WTC11 (cell line): ENCODE data around the gene POMT1. TPM values are rescaled to one million over a fixed set of nuclear protein-coding genes. Genes with fewer than 3 reads are reported as not detected.

ENCODE experiments used
- ATAC-seq: fragments of 200-7000 bp; cut with Tn5 transposase; 2 replicates; pipeline ENCODE4 v1.10.0; 2021; ENCODE audit warnings: mild to moderate bottlenecking, moderate library complexity
- CTCF ChIA-PET: fragments of 300-600 bp; sonication (Branson Sonifier 250); formaldehyde crosslinking; loops from one replicate; lab custom pipeline; 2021; ENCODE audit warnings: antibody characterized with exemption; lab: Charles Lee
- POLR2A ChIA-PET: fragments of 350-600 bp; sonication (Branson Sonifier 250); formaldehyde crosslinking; loops from one replicate; lab custom pipeline; 2021; ENCODE audit warnings: antibody characterized with exemption; lab: Charles Lee
- DNase-seq: peaks from one replicate; pipeline ENCODE4 v3.0.0; 2021; ENCODE audit warnings: low spot score
- H3K27ac Mint-ChIP-seq: 2 replicates; pipeline ENCODE4 v1.8.0; 2021; ENCODE audit warnings: mixed read lengths
- H3K27me3 Mint-ChIP-seq: 2 replicates; pipeline ENCODE4 v1.8.0; 2021; ENCODE audit warnings: low read depth, mild to moderate bottlenecking, moderate library complexity, mixed read lengths
- H3K36me3 Mint-ChIP-seq: 2 replicates; pipeline ENCODE4 v1.8.0; 2021; ENCODE audit warnings: mixed read lengths
- H3K4me1 Mint-ChIP-seq: 2 replicates; pipeline ENCODE4 v1.8.0; 2022; ENCODE audit warnings: mixed read lengths
- H3K4me3 Mint-ChIP-seq: 2 replicates; pipeline ENCODE4 v1.8.0; 2021; ENCODE audit warnings: mild to moderate bottlenecking, moderate library complexity, mixed read lengths
- H3K9me3 Mint-ChIP-seq: 2 replicates; pipeline ENCODE4 v1.8.0; 2021; ENCODE audit warnings: mixed read lengths
- CREM ChIP-seq: sonication (generic); formaldehyde crosslinking; IDR thresholded peaks from 2 replicates; pipeline ENCODE4 v1.8.1; 2022; ENCODE audit warnings: mild to moderate bottlenecking, missing genetic modification reagents, moderate library complexity
- E2F5 ChIP-seq: sonication (generic); formaldehyde crosslinking; IDR thresholded peaks from 2 replicates; pipeline ENCODE4 v1.8.1; 2022; ENCODE audit warnings: mild to moderate bottlenecking, moderate library complexity, missing genetic modification reagents
- ELF4 ChIP-seq: sonication (generic); formaldehyde crosslinking; IDR thresholded peaks from 2 replicates; pipeline ENCODE4 v1.8.1; 2022; ENCODE audit warnings: low read depth, mild to moderate bottlenecking, moderate library complexity, missing genetic modification reagents
- EMX1 ChIP-seq: fragments of 250-450 bp; sonication (Bioruptor Pico); IDR thresholded peaks from 2 replicates; pipeline ENCODE4 v1.8.0; 2021; ENCODE audit warnings: mild to moderate bottlenecking
- ERG ChIP-seq: fragments of 250-450 bp; sonication (Bioruptor Pico); IDR thresholded peaks from 2 replicates; pipeline ENCODE4 v1.8.0; 2021; ENCODE audit warnings: mild to moderate bottlenecking
- ESRRA ChIP-seq: sonication (generic); formaldehyde crosslinking; IDR thresholded peaks from 2 replicates; pipeline ENCODE4 v1.8.1; 2022; ENCODE audit warnings: mild to moderate bottlenecking, missing genetic modification reagents, borderline replicate concordance
- FOXJ3 ChIP-seq: sonication (generic); formaldehyde crosslinking; IDR thresholded peaks from 2 replicates; pipeline ENCODE4 v1.9.0; 2021; ENCODE audit warnings: missing genetic modification reagents, mild to moderate bottlenecking, borderline replicate concordance
- JUN ChIP-seq: sonication (generic); formaldehyde crosslinking; IDR thresholded peaks from 2 replicates; pipeline ENCODE4 v1.8.0; 2023; ENCODE audit warnings: mild to moderate bottlenecking, missing genetic modification reagents
- MLX ChIP-seq: sonication (generic); formaldehyde crosslinking; IDR thresholded peaks from 2 replicates; pipeline ENCODE4 v1.8.1; 2023; ENCODE audit warnings: mild to moderate bottlenecking, missing genetic modification reagents, moderate library complexity
- NR2C2 ChIP-seq: sonication (generic); formaldehyde crosslinking; IDR thresholded peaks from 2 replicates; pipeline ENCODE4 v1.8.0; 2022; ENCODE audit warnings: mild to moderate bottlenecking, missing genetic modification reagents
- NR3C1 ChIP-seq: sonication (generic); formaldehyde crosslinking; conservative IDR thresholded peaks from 2 replicates; pipeline ENCODE4 v1.8.1; 2023; ENCODE audit warnings: low read depth, mild to moderate bottlenecking, missing genetic modification reagents
- OVOL2 ChIP-seq: fragments of 250-450 bp; sonication (Bioruptor Pico); IDR thresholded peaks from 2 replicates; pipeline ENCODE4 v1.9.0; 2021; ENCODE audit warnings: mild to moderate bottlenecking, borderline replicate concordance
- PRDM15 ChIP-seq: sonication (generic); formaldehyde crosslinking; IDR thresholded peaks from 2 replicates; pipeline ENCODE4 v1.8.0; 2022; ENCODE audit warnings: missing genetic modification reagents
- SMAD3 ChIP-seq: sonication (generic); formaldehyde crosslinking; IDR thresholded peaks from 2 replicates; pipeline ENCODE4 v1.8.0; 2022; ENCODE audit warnings: missing genetic modification reagents, mild to moderate bottlenecking, borderline replicate concordance
- TEAD1 ChIP-seq: sonication (generic); formaldehyde crosslinking; IDR thresholded peaks from 2 replicates; pipeline ENCODE4 v1.8.0; 2022; ENCODE audit warnings: mild to moderate bottlenecking, missing genetic modification reagents
- TP53 ChIP-seq: sonication (generic); formaldehyde crosslinking; IDR thresholded peaks from 2 replicates; pipeline ENCODE4 v1.8.1; 2023; ENCODE audit warnings: mild to moderate bottlenecking, missing genetic modification reagents
- ZNF121 ChIP-seq: sonication (generic); formaldehyde crosslinking; IDR thresholded peaks from 2 replicates; pipeline ENCODE4 v1.8.0; 2023; ENCODE audit warnings: missing genetic modification reagents
- ZNF281 ChIP-seq: sonication (generic); formaldehyde crosslinking; IDR thresholded peaks from 2 replicates; pipeline ENCODE4 v1.8.0; 2023; ENCODE audit warnings: mild to moderate bottlenecking, missing genetic modification reagents
- ZNF317 ChIP-seq: sonication (generic); formaldehyde crosslinking; IDR thresholded peaks from 2 replicates; pipeline ENCODE4 v1.8.1; 2023; ENCODE audit warnings: low read depth, mild to moderate bottlenecking, moderate library complexity, missing genetic modification reagents, borderline replicate concordance
- ZNF671 ChIP-seq: fragments of 250-450 bp; sonication (Bioruptor Pico); IDR thresholded peaks from 2 replicates; pipeline ENCODE4 v1.8.0; 2021; ENCODE audit warnings: mild to moderate bottlenecking
- total RNA-seq: library from RNA; stranded (reverse); gene quantifications from 3 replicates; pipeline ENCODE4 v1.2.3, GENCODE V29; 2021
- TF ChIP-seq, protein P1 (sequence below): sonication (generic); formaldehyde crosslinking; conservative IDR thresholded peaks from 2 replicates; pipeline ENCODE4 v1.8.1; 2023; ENCODE audit warnings: mild to moderate bottlenecking, low read depth, missing genetic modification reagents, moderate library complexity

POMT1 gene
- total RNA-seq, 1 experiment from 2014 or later: 36.2 TPM

DNA sequence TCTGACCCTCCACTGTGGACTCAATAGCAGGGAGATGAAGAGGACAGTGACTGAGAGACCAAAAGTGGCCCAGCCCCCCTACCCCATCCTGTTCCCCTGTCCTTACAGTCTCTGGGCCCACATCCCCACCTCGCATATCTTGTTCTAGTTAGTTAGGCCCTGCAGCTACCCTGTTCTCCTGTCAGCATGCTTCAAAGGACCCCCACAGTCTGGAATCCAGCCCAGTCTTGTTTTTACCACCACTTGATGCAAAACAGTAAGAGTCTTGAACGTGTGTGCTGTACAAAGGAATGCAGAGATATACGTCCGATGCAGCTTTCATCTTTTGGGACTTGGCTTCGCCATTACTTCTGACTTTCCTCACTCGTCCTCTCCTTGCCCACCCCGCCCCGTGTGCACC lies 12.2 kb upstream of the POMT1 start:
- no peak for DNase-seq
- ChIA-PET CTCF (no interaction called here), POLR2A (no interaction called here)
- H3K36me3 Mint-ChIP-seq: peaks cover 98% of the 10 kb centered on the region
- no peaks in the 10 kb centered on the region for H3K9me3 Mint-ChIP-seq
- no peaks in the 10 kb centered on the region for H3K27me3 Mint-ChIP-seq
- no peaks in the 10 kb centered on the region for H3K4me1 Mint-ChIP-seq
- H3K27ac Mint-ChIP-seq: no peak overlapping the region
- ATAC-seq: no peak
- no peak overlapping the region for H3K4me3 Mint-ChIP-seq
- TF ChIP-seq NR2C2 (CRISPR knock-in tag) (no peak), CREM (no peak), EMX1 (CRISPR knock-in tag) (no peak), TP53 (CRISPR knock-in tag) (no peak), FOXJ3 (no peak), ERG (no peak), PRDM15 (CRISPR knock-in tag) (no peak), ZNF671 (CRISPR knock-in tag) (no peak), JUN (CRISPR knock-in tag) (no peak)

DNA sequence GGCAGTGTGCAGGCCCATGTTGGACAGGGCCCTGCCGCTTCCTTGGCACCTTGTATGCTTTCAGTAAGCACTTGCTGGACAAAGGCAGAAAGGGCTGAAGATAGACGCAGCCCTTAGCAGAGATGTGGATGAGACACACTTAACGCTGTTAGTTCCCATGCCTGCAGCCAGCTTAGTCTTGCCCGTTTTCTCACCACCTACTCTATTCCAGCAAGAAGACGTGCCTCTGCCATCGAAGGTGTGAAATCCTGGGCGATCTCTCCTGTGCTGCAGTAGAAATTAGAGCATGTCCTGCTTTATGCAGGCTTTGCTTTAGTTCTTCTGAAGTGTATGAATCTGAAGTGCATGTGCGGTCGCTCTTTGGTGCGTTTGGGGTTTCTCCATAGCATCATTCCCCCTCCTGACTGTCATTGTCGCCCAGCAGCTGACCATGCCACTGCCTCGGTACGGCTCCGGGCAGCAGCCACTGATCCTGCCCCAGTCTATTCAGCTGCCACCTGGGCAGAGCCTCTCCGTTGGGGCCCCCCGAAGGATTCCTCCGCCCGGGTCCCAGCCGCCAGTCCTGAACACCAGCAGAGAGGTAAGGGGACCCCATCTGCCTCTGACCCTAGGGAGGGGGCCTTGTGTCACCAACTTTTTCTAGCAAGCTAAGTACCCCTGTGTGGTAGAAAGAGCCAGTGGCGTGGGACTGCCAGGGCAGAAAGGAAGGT lies 11.6 kb upstream of the POMT1 start:
- H3K27me3 Mint-ChIP-seq: no peaks in the 10 kb centered on the region
- H3K9me3 Mint-ChIP-seq: no peaks in the 10 kb centered on the region
- DNase-seq (no peak), ATAC-seq (no peak)
- H3K27ac Mint-ChIP-seq: no peak overlapping the region
- no peak overlapping the region for H3K4me3 Mint-ChIP-seq
- no peaks in the 10 kb centered on the region for H3K4me1 Mint-ChIP-seq
- peaks cover 98% of the 10 kb centered on the region for H3K36me3 Mint-ChIP-seq
- TF ChIP-seq ELF4: no peak
- TF ChIP-seq MLX (CRISPR knock-in tag): no peak
- TF ChIP-seq, protein P1, sequence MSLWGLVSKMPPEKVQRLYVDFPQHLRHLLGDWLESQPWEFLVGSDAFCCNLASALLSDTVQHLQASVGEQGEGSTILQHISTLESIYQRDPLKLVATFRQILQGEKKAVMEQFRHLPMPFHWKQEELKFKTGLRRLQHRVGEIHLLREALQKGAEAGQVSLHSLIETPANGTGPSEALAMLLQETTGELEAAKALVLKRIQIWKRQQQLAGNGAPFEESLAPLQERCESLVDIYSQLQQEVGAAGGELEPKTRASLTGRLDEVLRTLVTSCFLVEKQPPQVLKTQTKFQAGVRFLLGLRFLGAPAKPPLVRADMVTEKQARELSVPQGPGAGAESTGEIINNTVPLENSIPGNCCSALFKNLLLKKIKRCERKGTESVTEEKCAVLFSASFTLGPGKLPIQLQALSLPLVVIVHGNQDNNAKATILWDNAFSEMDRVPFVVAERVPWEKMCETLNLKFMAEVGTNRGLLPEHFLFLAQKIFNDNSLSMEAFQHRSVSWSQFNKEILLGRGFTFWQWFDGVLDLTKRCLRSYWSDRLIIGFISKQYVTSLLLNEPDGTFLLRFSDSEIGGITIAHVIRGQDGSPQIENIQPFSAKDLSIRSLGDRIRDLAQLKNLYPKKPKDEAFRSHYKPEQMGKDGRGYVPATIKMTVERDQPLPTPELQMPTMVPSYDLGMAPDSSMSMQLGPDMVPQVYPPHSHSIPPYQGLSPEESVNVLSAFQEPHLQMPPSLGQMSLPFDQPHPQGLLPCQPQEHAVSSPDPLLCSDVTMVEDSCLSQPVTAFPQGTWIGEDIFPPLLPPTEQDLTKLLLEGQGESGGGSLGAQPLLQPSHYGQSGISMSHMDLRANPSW (CRISPR knock-in tag): no peak
- ChIA-PET CTCF (no interaction called here), POLR2A (no interaction called here)

DNA sequence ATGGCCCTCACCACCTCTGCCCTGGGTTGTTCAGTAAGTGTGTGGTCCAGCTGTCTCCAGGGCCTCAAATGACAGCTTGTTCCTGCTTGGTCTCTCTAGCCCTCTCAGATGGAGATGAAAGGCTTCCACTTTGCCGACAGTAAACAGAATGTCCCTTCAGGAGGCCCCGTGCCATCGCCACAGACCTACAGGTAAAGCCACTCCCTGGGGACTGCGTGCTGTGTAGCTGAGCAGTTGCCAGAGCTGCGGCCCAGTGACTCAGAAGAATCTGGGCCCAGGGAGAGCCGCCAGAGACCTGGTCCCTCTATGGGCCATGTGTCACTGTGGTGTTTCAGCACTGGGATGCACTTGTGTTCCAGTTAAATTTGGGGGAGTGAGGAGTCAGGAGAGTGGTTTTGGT lies 10.6 kb upstream of the POMT1 start:
- H3K9me3 Mint-ChIP-seq: no peaks in the 10 kb centered on the region
- ChIA-PET CTCF (interaction anchor here (0.5 to 0.6 kb wide), 2 partner anchors 29 to 62 kb away, joined by 3 to 4 read pairs; no protein-coding TSS in a partner anchor), POLR2A (no interaction called here)
- no peaks in the 10 kb centered on the region for H3K4me1 Mint-ChIP-seq
- H3K27ac Mint-ChIP-seq: no peak overlapping the region
- no peaks in the 10 kb centered on the region for H3K27me3 Mint-ChIP-seq
- no peak overlapping the region for H3K4me3 Mint-ChIP-seq
- no peak for ATAC-seq
- peaks cover 94% of the 10 kb centered on the region for H3K36me3 Mint-ChIP-seq
- DNase-seq: no peak
- TF ChIP-seq NR3C1 (CRISPR knock-in tag): no peak
- no peak for TF ChIP-seq ESRRA (CRISPR knock-in tag)
- no peak for TF ChIP-seq TP53 (CRISPR knock-in tag)
- no peak for TF ChIP-seq NR2C2 (CRISPR knock-in tag)
- no peak for TF ChIP-seq TEAD1 (CRISPR knock-in tag)
- TF ChIP-seq SMAD3 (CRISPR knock-in tag): no peak
- TF ChIP-seq ZNF281 (CRISPR knock-in tag): no peak
- no peak for TF ChIP-seq ZNF317 (CRISPR knock-in tag)
- TF ChIP-seq OVOL2 (CRISPR knock-in tag): no peak
- TF ChIP-seq E2F5: no peak
- TF ChIP-seq ZNF121: no peak
